Smooth muscle cell (in vitro differentiated cells): Measurements from ENCODE around the gene MSI2. TPM values are rescaled to one million over a fixed set of nuclear protein-coding genes. Genes with fewer than 3 reads are reported as not detected.

ENCODE experiments used
- DNase-seq: peaks from one replicate; lab custom pipeline; 2025; ENCODE audit not compliant: unreplicated experiment; lab: John Stamatoyannopoulos, UW
- H2AFZ ChIP-seq: fragments of 200-600 bp; sonication (generic); 2 replicates; pipeline ENCODE4 v1.6.0; 2016; ENCODE audit warnings: antibody characterized with exemption, low read depth, mild to moderate bottlenecking
- H3F3A ChIP-seq: fragments of 200-600 bp; sonication (generic); 2 replicates; pipeline ENCODE4 v1.6.0; 2017; ENCODE audit warnings: antibody characterized with exemption, low read depth
- H3K27ac ChIP-seq: fragments of 200-600 bp; sonication (generic); 2 replicates; pipeline ENCODE4 v1.5.1; 2016; ENCODE audit warnings: low read depth, mild to moderate bottlenecking
- H3K27me3 ChIP-seq: fragments of 200-600 bp; sonication (generic); 2 replicates; pipeline ENCODE4 v1.6.1; 2016; ENCODE audit warnings: low read depth, mild to moderate bottlenecking
- H3K36me3 ChIP-seq: fragments of 200-600 bp; sonication (generic); 2 replicates; pipeline ENCODE4 v1.5.1; 2016; ENCODE audit warnings: low read depth
- H3K4me1 ChIP-seq: fragments of 200-600 bp; sonication (generic); 2 replicates; pipeline ENCODE4 v1.5.1; 2016; ENCODE audit warnings: low read depth
- H3K4me2 ChIP-seq: fragments of 200-600 bp; sonication (generic); 2 replicates; pipeline ENCODE4 v1.6.0; 2016; ENCODE audit warnings: mild to moderate bottlenecking
- H3K4me3 ChIP-seq: fragments of 200-600 bp; sonication (generic); 2 replicates; pipeline ENCODE4 v1.5.1; 2016; ENCODE audit warnings: mild to moderate bottlenecking
- H3K79me2 ChIP-seq: fragments of 200-600 bp; sonication (generic); 2 replicates; pipeline ENCODE4 v1.6.0; 2016; ENCODE audit warnings: low read depth, mild to moderate bottlenecking
- H3K9ac ChIP-seq: fragments of 200-600 bp; sonication (generic); 2 replicates; pipeline ENCODE4 v1.6.0; 2016; ENCODE audit warnings: low read depth
- H3K9me3 ChIP-seq: fragments of 200-600 bp; sonication (generic); replicated peaks from 2 replicates; pipeline ENCODE4 v1.5.1; 2016; ENCODE audit warnings: low read depth
- H4K20me1 ChIP-seq: fragments of 200-600 bp; sonication (generic); 2 replicates; pipeline ENCODE4 v1.6.0; 2016; ENCODE audit warnings: low read depth
- WGBS: methylation state at CpG from one replicate; pipeline ENCODE4 v1.1.7; 2016; ENCODE audit warnings: low lambda C conversion rate; 5-methylcytosine and 5-hydroxymethylcytosine counted together
- polyA plus RNA-seq: library from polyadenylated mRNA; unstranded; fragments of >200 nt; fragmentation: Nextera tagmentation; extraction: Ambion mirVana; gene quantifications from 2 replicates; pipeline ENCODE4 v1.2.1, GENCODE V29; 2016
- total RNA-seq: library from RNA; depleted of rRNA; stranded (reverse); fragments of >200 nt; gene quantifications from 2 replicates; pipeline ENCODE4 v1.2.3, GENCODE V29; 2014
- TF ChIP-seq, protein P1 (sequence below): fragments of 200-600 bp; sonication (generic); IDR thresholded peaks from 2 replicates; pipeline ENCODE4 v1.5.1; 2017; ENCODE audit warnings: borderline replicate concordance, mild to moderate bottlenecking, antibody characterized with exemption; ENCODE audit not compliant: insufficient read depth, poor library complexity, severe bottlenecking

The MSI2 gene
- total and polyA plus RNA-seq, 2 experiments from 2014 or later: 5.7 to 36.5 TPM

DNA sequence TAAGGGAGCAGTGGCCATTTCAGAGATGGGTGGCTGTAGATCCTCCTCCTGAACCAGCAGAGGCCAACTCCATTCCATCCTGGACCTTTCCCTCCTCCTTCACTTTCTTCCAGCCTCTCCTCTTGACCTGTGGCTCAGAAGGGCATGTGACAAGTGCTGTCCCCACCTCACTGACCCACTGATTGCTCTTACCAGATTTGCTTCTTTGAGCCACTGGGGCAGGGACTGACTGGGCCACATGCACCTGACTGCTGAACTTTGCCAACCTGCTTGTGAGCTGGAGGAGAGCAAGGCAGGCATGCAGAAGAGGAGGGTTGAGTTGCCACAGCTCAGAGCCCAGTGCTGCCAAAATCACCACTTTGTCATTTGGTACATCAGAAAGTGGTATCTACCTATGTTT, 68.3 kb downstream of the MSI2 start:
- TF ChIP-seq, protein P1, sequence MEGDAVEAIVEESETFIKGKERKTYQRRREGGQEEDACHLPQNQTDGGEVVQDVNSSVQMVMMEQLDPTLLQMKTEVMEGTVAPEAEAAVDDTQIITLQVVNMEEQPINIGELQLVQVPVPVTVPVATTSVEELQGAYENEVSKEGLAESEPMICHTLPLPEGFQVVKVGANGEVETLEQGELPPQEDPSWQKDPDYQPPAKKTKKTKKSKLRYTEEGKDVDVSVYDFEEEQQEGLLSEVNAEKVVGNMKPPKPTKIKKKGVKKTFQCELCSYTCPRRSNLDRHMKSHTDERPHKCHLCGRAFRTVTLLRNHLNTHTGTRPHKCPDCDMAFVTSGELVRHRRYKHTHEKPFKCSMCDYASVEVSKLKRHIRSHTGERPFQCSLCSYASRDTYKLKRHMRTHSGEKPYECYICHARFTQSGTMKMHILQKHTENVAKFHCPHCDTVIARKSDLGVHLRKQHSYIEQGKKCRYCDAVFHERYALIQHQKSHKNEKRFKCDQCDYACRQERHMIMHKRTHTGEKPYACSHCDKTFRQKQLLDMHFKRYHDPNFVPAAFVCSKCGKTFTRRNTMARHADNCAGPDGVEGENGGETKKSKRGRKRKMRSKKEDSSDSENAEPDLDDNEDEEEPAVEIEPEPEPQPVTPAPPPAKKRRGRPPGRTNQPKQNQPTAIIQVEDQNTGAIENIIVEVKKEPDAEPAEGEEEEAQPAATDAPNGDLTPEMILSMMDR: no peak
- Histone ChIP-seq H2AFZ (no peak overlapping the region), H3K4me2 (no peak overlapping the region), H3K36me3 (no peaks in the 10 kb centered on the region), H3K79me2 (peaks cover 10% of the 10 kb centered on the region), H3K27me3 (no peaks in the 10 kb centered on the region), H3K27ac (no peak overlapping the region), H3F3A (peaks cover 2% of the 10 kb centered on the region), H3K4me1 (peaks cover 12% of the 10 kb centered on the region), H3K9ac (no peak overlapping the region), H3K4me3 (no peak overlapping the region), H4K20me1 (peaks cover 94% of the 10 kb centered on the region), H3K9me3 (no peaks in the 10 kb centered on the region)
- no peak for DNase-seq

DNA sequence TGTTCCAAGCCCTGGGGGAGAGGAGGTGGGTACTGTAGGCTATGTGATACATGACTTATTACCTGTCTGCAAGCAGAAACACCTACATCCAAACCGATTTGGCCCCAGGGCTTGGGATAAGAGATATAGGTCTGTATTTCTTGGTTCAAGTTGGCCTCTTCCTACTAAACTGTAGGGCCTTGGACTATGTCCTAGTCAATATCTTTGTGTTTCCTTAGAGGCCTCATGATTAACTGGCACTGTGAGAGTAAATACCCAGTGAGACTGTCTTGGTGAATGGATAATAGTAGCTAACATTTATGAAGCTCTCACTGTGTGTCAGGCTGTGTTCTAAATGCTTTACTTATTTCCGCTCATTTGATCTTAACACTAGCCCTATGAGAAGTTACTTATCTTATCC, 70.0 kb downstream of the MSI2 start:
- Histone ChIP-seq H3K4me3 (no peak overlapping the region), H4K20me1 (peaks cover 94% of the 10 kb centered on the region)
- TF ChIP-seq, protein P1: no peak

DNA sequence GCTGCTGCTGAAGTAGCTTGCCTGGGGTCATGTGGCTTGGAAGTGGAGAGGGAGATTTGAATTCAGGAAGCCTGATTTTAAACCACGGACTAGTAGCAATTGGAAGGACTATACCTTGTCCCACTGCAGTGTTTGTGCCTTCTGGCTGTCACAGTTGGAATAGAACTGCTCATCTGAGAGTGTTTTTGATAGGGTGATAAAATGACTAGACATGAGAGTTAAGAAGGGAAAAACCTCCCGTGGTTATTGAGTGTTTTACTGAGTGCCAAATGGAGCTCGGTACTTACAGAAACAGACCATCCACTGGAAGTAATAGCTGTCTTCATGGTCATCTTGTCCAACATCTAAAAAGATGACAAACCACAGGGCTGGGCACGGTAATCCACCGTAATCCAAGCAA, 70.4 kb downstream of the MSI2 start:
- H3K79me2 ChIP-seq: peaks cover 15% of the 10 kb centered on the region
- TF ChIP-seq, protein P1: no peak
- H2AFZ ChIP-seq: no peak overlapping the region
- WGBS: 67% methylated on average over 5 of the region's 5 CpGs
- no peak for DNase-seq
- H3K27me3 ChIP-seq: no peaks in the 10 kb centered on the region
- peaks cover 90% of the 10 kb centered on the region for H4K20me1 ChIP-seq
- no peak overlapping the region for H3K4me2 ChIP-seq
- no peak overlapping the region for H3K9ac ChIP-seq
- H3K36me3 ChIP-seq: no peaks in the 10 kb centered on the region
- H3F3A ChIP-seq: peaks cover 2% of the 10 kb centered on the region
- peaks cover 12% of the 10 kb centered on the region for H3K4me1 ChIP-seq
- H3K4me3 ChIP-seq: no peak overlapping the region
- H3K9me3 ChIP-seq: no peaks in the 10 kb centered on the region
- H3K27ac ChIP-seq: no peak overlapping the region

More for the DNA sequence above, 70.0 kb downstream of the MSI2 start:
- peaks cover 12% of the 10 kb centered on the region for H3K4me1 ChIP-seq
- no peak overlapping the region for H3K9ac ChIP-seq
- H3K9me3 ChIP-seq: no peaks in the 10 kb centered on the region
- H3F3A ChIP-seq: peaks cover 2% of the 10 kb centered on the region
- no peak overlapping the region for H3K27ac ChIP-seq
- DNase-seq: no peak
- no peak overlapping the region for H3K4me2 ChIP-seq
- H3K36me3 ChIP-seq: no peaks in the 10 kb centered on the region
- no peak overlapping the region for H2AFZ ChIP-seq
- H3K79me2 ChIP-seq: peaks cover 13% of the 10 kb centered on the region
- WGBS: 90% methylated on average over 2 of the region's 2 CpGs
- no peaks in the 10 kb centered on the region for H3K27me3 ChIP-seq

DNA sequence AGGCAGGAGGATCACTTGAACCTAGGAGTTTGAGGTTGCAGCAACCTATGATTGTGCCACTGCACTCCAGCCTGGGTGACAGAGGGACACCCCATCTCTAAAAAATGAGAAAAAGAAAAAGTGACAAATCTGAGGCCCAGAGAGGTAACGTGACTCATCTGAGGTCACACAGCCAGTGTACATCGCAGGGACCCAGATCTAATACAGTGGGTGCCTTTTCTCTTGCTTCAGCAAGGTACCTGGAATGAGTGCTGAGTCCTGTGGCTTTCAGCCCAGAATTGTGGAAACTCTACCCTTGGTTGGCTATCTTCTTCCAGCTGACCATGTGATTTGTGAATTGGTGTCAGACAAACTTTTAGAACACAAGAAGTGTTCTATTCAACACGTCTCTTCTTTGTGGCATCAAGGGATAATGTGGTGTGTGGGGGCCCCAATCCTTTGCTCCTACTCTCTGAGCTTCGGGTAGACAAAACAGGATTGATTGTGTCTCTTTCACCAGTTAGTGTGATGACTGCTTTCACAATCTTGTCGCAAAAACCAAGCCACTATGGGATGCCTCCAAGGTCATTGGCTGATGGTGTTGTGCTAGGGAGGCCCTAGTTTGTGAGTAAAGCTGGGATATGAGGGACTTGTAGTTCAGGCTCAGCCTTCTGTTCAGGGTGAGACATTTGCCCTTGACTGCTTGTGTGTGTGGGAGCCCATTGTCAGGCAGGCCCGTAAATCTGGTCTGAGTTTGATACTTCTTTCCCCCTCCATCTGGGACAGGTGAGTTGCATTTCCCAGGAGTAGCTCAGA, 71.0 kb downstream of the MSI2 start:
- TF ChIP-seq, protein P1: no peak
- Histone ChIP-seq H3K27ac (no peak overlapping the region), H4K20me1 (peaks cover 86% of the 10 kb centered on the region)

More for the DNA sequence above, 71.0 kb downstream of the MSI2 start:
- Histone ChIP-seq H3K79me2 (peaks cover 16% of the 10 kb centered on the region), H3K36me3 (no peaks in the 10 kb centered on the region), H3K4me2 (no peak overlapping the region), H3K4me3 (no peak overlapping the region), H3K9ac (no peak overlapping the region), H3K4me1 (peaks cover 12% of the 10 kb centered on the region), H3K9me3 (no peaks in the 10 kb centered on the region), H3K27me3 (no peaks in the 10 kb centered on the region), H3F3A (peaks cover 2% of the 10 kb centered on the region), H2AFZ (no peak overlapping the region)
- DNase-seq: no peak
- WGBS: 94% methylated on average over 6 of the region's 6 CpGs
